Measurements from ENCODE around the gene SPATA24.
"Not testable (repeated sequence)": the region's sequence is repeated elsewhere in the genome, so short reads cannot be mapped to it uniquely, and the experiment has no call there.

SPATA24 gene

DNA sequence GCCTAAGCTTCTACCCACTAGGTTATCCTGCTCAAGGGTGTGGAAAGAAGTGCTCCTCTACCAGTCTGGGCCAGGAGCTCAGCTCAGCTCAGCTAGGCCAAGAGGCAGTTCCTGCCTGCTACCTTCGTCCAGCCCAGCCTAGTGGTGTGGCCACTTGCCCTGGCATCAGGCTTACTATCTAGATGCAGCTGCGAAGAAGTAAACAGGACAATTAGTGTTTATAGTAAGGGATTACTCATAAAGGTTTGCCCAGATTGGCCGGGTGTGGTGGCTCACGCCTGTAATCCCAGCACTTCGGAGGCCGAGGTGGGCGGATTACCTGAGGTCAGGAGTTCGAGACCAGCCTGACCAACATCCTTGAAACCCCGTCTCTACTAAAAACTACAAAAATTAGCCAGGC is 12.8 kb upstream of the SPATA24 start:
- no peak for DNase-seq (ENCODE audit: low spot score)

DNA sequence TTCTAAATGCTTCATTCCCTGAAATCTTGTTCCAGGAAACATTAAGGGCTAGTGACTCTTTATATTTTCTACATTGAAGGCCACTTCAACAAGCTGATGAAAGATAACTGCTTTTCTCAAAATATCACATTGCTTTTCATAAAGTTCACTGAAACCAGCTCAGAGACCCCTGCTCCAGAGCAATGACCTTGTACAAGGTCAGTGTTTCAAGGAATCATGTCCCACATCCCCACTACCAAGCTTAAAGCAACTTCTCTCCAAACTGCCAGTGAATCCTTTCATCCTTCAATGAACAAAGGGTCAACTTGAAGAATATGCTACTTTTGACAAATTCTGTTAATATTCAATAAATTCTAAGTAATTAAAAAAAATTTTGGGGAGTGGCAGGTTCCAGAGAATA is 12.0 kb upstream of the SPATA24 start:
- no peak for DNase-seq (ENCODE audit: low spot score)

DNA sequence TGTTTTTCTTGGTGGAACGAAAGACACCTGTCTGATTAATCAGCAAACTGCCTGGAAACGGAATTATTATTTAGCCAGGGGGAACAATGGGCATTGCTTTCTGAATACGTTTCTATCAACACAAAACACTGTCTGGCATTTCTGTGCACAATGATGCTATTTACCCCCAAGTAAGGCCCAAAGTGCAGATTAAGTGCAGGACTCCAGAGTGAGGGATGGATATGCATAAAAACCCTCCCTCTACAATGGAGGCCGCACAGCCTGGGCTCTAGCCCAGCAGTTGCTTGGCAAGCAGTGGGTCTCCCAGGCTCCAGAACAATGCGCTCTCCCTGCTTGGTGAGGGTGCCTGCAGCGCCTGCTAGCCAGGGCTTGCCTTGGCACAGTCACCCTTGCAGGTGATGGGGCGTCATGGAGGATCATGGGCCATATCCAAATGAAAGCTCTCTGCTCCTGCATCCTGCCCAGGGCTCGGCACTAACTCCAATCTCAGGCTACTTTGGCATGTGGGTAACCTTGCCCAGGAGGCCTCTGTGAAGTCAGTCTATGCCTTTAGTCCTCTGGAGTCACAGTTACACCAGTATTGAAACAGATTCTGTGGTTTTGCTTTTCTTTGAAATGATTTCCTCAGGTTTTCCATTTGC is 11.5 kb upstream of the SPATA24 start:
- DNase-seq (ENCODE audit: low spot score) = no peak

DNA sequence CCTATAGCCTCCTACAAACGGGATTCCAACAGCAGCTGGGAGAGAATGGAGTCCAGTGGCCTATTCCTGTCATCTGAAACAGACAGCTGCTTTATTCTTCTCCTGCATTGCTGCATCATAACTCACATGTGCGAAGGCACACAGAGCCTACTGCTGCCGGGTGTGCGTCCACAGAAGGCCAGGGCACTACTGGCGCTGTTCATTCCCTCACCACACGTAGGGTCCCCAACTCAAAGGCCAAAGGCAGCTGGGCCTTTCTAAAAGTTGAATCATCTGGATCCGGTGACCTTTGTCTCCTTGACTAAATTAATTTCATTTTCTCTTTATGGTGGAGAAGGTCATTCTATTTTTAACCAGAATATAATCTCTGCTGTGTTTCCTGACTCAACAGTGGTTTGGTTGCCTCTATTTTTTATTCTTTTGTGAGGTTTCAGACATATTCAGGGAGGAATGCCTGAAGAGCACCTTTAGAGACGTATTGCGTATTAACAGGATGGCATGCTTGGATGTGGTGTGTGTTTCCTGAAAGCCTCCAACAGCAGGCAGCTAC is 10.8 kb upstream of the SPATA24 start:
- DNase-seq (ENCODE audit: low spot score) = no peak

DNA sequence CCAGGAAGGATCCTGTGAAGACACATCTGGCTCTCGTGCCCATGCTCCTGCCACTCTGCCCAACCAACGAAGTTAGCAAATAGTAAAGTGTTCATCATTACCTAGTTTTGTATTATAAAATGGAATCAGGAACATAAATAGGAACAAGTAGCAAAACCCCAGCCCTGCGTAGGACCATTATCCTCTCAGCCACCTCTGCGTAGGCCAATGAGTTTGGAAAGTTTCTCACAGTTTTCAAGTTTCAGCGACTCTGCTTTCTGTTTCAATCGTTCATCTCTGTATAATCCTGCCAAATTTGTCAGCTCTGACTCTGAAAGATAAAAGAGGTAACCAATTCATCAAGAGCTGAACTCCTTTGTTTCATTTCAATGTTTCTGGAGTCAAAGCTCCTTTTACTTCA is 10.1 kb upstream of the SPATA24 start:
- DNase-seq (ENCODE audit: low spot score) = no peak

DNA sequence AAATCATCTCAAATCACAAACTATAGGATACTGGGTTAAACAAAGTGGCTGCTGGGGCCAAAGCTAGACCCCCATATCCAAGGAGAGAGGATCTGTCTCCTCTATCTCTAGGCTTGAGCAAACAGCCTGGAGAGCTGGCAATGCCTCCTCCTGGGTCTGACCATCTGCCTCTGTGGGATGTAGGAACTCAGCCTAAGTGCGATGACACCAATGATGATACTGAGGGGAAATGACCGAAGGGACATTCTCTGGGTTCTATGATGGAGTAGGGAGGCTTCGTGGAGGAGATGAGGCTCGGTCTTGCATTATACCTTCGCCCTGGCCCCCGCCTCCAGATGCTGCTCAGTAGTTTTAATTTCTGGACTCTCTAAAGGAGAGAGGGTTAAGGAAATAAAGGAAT is 9.3 kb upstream of the SPATA24 start:
- no peak for DNase-seq (ENCODE audit: low spot score)

DNA sequence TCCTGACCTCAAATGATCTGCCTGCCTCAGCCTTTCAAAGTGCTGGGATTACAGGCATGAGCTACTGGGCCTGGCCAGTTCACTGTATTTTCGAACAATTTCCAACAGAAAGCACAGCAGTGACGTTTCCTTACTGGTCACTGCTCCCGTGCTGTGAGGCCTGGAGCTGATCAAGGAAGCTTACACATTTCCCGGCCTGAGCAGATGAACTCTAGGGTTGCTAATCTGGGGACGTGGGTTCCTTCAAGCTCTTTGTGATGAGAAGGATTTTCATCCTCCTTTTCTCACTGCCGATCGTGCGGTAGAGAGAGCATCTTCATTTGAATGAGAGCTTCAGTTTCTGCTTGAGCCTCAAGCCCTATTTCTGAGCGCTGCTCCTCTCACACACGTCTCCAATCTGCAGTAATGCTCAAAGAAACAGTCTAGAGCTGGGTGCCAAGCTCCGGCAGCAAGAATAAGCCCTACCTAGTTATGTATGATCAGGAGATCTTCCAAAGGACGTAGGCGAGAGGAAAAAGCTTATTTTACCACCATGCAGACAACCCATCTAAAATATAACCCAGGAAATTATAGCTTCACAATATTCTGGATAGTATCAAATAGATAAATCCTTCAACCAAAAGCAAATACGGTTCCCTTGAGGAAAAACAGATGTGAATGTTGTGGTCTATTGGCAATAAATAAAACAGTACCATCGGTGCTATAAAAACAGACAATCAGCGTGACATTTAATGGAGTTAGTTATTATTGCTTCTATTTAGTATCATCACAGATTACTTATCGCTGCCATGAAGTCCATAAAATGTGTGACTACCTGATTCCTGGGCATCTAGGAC is 7.3 kb upstream of the SPATA24 start:
- DNase-seq (ENCODE audit: low spot score) = no peak

DNA sequence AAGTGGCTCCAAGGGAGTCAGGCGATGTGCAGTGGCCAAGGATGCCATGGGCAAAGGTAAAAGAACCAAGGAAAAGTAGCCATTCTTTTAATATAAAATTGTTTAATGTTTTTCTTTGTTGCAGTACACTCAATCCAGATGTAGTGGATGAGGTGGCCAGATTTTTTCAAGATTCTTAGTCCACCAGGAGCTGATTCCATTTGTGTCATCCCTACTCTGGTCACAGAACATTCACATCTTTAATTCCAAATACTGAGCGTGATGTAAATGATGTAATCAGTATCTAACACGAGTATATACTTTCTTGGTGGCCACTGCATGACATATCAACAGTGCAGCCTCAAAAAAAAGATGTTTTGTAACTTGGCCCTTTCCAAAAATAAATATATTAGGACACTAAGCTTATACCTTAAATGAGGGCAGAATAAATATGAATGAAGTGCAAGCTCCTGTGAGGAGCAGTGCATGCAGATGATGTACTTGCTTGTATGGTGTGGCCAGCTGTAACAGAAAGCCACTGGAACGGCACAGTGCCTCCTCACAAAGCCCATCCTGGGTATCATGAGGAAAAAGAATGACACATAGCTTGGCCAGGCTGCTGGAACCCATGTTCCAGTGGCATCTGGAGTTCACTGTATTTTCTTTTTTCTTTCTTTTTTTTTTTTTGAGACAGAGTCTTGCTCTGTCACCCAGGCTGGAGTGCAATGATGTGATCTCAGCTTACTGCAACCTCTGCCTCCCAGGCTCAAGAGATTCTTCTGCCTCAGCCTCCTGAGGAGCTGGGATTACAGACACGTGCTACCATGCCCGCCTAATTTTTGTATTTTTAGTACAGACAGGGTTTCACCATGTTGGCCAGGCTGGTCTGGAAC is 6.5 kb upstream of the SPATA24 start:
- DNase-seq (ENCODE audit: low spot score) = no peak

DNA sequence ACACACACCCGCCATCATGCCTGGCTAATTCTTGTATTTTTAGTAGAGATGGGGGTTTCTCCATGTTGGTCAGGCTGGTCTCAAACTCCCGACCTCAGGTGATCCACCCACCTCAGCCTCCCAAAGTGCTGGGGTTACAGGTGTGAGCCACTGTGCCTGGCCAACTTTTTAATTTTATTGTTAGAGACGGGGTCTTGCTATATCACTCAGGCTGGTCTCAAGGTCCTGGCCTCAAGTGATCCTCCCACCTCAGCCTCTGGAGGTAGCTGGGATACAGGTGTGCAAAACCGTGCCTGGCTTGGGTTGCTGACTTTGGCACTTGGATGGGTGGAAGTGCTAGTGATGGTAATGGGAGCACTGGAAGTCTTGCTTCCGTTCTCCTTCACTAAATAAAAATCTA is 5.2 kb upstream of the SPATA24 start:
- DNase-seq (ENCODE audit: low spot score) = not testable (repeated sequence)

DNA sequence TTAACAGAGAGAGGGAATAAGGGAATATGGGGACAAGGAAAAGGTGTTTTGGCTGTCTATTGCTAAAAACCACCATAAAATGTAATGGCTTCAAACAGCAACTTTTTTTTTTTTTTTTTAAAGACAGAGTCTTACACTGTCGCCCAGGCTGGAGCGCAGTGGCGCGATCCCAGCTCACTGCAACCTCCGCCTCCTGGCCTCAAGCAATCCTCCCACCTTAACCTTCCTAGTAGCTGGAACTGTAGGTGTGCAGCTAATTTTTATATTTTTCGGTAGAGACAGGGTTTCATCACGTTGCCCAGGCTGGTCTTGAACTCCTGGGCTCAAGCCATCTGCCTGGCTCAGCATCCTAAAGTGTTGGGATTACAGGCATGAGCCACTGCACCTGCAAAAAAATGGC is 4.3 kb upstream of the SPATA24 start:
- DNase-seq (ENCODE audit: low spot score) = no peak

DNA sequence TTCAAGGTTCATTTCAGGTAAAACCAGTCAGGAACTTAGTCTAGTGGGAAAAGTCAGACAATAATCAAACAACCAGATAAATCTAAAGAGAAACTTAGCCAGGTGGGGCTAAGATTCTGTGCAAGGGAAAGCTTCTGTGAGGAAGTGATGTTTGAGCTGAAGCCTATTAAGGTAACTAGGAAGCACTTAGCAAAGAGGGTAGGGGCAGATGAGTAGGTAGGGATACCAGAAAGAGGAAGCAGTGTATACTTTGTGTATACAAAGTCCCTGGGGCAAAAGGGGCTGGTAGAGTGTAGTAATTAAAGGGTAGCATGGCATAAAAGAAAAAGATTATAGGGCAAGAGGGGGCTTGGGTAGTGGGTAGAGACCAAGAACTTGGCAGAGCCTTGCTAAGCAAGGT is 3.6 kb upstream of the SPATA24 start:
- no peak for DNase-seq (ENCODE audit: low spot score)

DNA sequence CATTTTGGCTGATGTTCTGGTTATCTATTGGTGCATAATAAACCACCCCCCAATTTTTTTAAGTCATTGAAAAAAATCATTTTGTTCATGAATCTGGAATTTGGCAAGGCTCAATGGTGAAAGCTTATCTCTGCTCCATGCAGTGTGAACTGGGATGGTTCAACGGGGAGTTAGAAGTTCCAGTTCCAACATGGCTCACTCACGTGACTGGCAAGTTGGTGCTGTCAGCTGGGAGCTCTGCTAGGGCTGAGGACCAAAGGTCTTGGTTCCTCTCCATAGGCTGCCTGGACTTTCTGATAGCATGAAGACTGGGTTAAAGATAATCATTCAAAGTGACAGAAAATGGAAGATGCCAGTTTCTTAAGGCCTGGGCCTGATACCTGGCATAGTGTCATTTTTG is 3.1 kb upstream of the SPATA24 start:
- no peak for DNase-seq (ENCODE audit: low spot score)

DNA sequence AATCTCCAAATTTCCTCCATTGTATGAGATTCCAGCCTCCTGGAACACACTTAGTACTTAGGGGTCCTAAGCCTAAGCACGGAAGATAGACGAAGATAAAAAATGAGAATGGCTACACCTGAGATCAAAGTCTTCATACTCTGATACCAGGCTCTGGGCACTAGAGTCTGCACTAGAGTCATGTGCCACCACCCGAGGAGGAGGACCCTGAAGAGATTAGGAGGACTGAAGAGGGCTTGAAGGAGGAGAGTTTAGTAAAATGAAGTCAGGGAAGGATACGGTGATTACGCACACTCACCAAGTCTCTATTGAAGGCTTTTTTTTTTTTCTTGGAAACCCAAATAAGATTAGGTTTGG is 573 bp upstream of the SPATA24 start:
- DNase-seq (ENCODE audit: low spot score) = no peak

DNA sequence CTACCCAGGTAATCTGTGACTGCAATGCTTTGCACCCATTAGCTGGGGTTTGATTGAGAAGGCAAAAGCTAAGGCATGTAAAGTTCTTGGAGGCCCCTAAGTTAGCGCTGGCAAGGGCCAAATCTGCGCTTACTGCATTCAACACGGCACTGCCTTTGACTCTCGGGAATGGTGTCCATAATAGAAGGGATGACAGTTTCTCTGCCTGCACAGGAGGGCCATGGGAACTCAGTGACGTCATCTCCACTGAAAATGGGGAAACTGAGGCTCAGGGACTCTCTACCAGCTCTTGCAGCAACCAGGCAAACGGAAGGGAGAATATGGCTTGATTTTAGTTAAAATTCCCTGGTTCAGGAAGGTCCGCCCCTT is 487 bp downstream of the SPATA24 start:
- DNase-seq (ENCODE audit: low spot score) = no peak

DNA sequence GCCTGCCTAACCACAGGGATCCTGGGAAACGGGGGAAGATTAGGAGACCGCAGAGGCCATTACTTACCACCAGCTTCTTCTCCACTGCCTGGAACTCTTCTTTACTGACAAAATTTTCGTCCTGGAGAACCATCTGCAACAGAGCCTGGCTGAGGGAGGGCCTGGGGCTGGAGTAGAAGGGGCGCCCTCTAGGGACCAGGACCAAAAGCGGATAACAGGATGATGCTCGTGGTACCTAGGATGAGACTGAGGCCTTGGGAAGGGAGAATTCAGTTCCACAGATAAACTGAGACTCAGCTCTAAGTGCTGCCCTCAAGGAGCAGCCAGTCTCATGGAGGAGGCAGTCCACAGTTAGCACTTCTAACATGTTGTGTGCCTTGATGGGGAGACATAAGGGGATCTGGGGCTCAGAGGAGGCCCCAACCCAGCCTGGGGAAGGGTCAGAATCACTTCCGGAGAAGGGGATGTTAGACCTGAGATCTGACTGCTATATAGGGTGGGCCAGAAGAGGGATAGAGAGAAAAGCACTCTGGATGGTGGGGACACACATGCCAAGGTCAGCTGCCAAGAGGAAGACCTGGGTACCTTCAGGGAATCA is 1.2 kb downstream of the SPATA24 start:
- DNase-seq (ENCODE audit: low spot score) = no peak

DNA sequence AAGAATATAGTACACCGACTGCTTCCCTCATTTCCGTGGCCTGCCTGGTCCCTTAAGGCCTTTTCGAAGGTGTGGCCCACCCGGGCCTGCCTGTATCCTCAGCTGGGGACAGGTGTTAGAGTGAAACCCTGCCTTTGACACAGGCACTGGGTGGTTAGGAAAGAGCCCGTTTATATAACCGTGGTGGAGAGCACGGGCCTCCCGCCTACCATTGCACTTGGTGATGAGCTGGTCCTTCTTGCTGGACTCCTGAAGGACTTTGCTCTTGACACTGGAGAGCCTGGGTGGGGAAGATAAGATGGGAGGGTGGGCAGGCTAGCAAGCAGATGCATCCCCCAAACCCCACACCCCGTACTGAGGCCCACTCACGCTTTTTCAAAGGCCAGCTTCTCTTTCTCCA is 2.3 kb downstream of the SPATA24 start:
- DNase-seq (ENCODE audit: low spot score) = no peak

DNA sequence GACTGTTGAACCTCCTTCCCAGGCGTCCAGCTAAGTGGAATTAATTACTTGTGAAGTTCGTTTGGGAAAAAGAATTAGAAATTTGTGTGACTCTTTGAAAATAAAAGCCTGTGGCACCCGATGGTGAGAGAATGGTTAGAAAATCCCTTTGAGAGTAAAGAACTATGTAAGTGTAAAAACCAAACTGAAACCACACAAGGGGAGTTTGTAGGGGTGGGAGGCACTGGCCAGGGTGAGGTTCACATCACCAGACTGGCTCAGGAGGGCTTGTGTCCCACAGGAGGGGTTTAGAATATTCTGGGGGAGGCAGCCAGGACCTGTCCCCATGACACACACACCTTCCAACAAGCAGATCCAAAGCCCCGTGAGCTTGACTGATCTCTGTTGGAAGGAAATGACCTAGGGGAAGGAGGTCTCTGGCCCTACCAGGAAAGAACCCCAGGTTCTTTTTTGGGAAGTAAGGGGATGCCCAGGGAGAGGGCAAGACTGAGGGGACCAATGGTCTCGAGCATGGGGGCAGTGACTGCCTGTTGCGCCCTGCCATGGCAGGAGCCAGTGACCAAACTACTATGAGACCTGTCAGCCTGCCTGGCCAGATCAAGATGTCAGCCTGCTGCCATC is 4.3 kb downstream of the SPATA24 start:
- no peak for DNase-seq (ENCODE audit: low spot score)

DNA sequence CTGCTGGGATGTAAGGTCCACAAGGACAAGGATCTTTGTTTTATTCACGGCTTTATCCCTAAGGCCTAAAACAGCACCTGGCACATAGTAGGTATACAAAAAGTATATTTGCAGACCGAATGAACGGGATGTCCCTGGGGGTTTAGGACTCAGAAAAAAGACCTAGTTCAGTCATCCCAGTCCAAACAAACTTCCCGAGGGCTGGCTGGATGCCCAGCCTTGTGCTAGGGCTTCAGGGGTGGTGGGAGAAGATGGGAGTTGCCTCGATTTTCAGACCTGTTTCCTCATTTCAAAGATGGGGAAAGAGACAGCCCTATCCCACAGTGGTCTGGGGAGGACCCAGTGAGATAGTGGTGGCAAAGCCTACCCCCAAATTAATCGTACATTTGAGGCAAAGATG is 6.0 kb downstream of the SPATA24 start:
- no peak for DNase-seq (ENCODE audit: low spot score)

DNA sequence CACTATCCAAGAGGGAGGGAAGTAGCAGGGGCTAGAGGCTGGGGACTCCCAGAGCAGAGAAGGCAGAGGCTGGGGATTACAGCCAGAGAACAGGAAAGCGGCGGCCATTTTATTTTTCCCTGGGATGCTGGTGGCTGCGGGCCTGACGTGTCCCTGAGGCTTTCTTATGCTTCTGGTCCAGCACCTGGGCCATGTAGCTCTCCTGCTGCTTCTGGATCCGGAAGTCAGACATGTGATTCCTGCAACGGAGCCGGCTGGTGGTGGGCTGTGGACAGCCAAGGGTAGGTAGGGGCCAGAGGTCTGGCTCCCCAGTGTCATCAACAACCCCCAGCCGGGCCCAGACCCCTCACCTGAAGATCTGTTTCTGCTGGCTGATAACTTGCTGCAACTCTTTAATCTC is 7.2 kb downstream of the SPATA24 start:
- no peak for DNase-seq (ENCODE audit: low spot score)

DNA sequence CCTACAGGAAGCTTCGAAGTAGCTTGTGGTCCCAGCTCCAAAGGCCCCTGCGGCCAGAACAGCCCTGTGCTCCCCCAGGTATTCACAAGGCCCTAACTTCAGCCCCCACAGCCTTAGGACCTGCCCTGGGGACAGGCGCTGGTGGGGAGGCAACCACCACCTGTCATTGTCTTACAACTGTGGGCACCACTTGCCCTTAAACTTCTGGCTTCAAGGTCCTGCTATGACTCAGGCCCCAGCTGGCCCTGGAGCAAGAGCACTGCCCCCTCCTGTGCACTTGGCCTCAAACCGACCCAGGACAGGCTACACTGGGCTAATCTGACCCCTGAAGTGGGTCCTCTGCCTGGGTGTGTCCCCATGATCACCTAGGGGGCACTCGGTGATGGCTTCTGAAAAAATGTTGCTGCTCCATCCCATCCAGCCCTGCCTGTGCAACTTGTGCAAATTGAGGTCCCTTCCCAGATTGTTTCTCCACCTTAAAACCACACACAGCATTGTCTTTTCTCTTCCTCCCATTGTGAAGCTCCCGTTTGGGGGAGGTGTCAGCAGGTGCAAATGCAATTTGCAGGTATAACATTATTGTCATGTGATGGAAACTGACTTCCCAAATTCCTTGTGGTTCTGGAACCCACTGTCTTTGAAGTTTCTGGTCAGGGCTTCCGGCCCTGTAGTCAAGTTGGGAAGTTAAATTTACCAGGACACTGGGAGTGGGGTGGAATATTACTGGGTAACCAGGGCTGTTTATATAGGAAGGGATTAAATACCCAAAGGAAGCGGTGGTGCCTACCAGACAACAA is 7.8 kb downstream of the SPATA24 start:
- DNase-seq (ENCODE audit: low spot score) = no peak

All from left forelimb (tissue), 1 donor.